NCI-H1105 (cell line): ENCODE data around the gene COA3.

ENCODE experiments used
- DNase-seq: peaks from one replicate; lab custom pipeline; 2025; lab: John Stamatoyannopoulos, UW

The COA3 gene

DNA sequence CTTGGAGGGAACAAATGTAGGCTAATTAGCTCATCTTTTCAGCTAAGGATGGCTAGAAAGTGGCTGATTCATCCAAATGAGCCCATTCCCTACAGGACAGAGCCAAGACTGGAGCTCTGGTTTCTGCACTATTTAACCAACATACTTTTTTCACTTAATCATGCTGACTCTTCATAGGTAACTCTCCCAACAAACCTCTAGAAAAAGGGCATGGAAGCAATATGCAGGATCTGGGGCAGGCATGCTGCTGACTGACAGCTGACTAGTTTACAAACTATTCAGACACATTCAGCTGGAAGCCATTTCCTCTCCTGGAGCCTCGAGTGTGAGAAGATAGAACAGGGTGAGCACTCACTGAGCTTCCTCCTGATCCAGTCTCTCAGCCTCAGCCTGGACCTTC lies 19.4 kb upstream of the COA3 start:
- no peak for DNase-seq

DNA sequence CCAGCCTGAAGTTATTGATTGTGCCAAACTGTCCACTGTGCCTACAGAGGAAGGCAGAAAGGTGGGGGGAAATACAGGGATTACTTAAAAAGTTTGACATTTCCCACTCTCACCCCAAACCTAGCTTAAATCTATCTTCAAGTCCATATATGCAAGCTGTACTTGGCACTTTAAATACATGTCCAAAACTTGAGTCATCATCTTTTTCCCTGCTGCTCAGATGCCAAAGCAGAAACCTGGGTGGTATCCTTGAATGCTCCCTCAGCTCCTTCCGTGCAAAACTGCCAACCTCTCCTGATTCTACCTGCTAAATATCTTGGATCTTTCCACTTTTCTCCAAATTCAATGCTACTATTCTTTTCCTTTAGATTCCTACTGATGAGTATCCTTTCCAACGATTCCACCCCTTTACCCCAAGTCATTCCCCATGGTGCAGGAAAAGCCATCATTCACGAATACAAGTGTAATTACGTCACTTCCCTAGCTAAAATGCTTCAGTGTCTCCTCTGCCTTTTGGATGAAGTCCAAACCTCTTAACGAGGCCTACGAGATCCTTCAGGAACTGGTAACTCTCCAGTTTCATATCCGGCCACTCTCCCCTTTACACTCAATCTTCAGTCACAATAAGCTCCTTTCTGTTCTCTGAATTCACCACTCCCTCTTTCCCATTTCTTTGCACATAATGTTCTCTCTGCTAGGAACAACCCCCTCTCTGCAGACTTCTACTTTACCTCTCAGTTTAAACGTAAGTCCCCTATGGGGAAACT lies 16.3 kb upstream of the COA3 start:
- no peak for DNase-seq

DNA sequence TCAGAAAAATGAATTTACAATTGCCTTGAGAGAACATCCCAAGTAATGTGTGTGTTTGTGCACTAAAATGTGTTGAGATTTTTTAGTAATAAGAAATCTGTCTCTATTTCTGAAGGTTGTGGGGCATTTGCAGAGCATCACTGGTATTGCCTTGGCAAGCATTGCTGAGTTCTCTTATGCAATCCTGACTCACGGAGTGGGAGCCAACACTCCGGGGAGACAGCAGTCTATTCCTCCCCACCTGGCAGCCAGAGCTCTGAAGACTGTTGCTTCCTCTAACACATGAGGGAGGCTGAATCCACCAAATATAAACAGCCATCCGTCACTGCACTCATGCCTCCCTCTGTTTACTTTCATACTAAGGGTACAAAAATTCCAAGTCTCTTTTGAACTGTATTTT lies 10.7 kb upstream of the COA3 start:
- DNase-seq: no peak

DNA sequence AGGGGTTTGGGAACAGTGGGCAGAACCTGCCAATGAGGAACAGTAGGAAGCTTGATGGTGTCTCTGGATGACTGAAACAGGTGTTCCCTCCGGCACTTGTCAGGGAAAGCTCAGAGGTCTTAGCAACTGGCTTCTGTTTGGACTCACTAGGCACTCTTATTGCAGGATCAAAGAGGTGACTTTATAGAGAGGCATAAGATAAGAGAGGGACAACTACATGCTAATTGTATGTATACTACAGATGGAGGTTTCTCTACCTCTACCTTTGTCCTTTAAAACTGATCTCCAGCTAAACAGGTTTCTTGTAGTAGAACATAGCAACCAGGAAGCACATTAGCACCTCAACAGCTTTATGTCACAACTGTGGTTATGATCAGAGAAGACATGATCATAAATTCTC lies 7.7 kb upstream of the COA3 start:
- no peak for DNase-seq

DNA sequence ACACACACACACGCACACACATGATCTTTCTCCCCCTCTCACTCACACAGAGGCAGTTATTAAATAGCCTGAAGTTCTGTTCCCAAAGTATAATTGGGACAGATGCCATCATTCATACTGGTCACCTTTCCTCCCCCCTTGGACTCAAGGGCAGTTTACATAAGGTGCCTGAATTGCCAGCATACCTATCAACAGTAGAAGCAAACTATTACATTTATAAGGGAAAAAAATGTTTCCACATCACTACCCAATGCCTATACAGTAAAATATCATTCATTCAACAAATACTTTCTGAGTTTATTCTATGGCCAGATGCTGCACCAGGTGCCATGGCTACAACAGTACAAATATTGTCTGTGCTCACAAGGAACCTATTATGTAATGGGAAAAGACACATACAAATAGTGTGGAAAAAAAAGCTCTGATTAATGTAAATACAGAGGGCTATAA lies 6.4 kb upstream of the COA3 start:
- no peak for DNase-seq

DNA sequence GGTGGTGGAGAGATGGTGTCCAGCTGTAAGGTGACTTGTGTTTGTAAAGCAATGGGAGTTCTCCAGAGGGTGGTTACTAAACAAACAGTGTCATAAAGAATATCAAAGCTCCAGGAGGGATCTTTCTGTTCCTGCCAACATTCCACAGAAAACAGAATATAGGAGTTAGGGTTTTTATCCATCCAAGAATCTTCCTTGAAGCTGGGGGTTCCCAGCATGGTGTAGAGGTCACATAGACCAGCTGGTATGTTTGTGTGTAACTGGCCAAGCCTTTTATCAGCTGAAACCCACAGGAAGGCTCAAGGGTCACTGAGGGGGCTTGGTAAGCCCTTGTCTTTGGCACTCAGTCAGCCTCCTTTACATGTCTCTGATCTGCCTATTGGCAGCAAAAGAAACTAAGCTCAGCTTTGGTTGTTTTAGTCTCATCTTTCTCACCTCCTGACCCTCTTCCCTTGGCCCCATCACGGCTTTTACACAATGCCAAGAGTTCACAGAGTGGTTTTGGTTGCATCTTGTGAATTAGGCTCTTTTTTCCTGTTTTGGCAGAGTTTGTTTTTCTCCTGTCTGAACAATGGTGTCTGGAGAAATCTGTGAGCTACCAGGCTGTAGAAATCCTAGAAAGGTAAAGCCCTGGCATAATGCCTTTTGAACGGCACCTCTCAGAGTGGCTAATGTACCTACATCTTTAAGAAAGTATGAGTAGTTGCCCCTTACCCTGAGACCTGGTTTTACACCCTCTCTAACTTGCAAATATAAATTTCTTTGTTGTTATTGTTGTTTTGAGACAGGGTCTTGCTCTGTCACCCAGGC lies 4.8 kb upstream of the COA3 start:
- DNase-seq: no peak

DNA sequence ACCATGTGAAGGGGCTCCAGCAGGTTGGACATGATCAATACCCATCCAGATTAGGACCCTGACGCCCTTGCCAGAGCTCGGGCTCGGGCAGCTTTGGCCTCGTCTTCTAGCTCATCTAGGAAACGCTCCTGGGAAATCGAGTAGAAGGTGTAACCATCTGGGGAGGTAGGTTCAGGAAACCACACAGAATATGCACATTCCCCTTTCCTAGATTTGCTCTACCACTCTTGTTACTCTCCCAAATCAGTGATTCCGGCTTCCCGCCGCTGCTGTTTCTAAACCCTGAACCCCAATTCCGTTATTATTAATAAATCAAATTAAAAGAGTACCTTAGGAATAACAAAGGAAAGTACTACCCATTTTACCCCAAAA lies 507 bp downstream of the COA3 start:
- no peak for DNase-seq

DNA sequence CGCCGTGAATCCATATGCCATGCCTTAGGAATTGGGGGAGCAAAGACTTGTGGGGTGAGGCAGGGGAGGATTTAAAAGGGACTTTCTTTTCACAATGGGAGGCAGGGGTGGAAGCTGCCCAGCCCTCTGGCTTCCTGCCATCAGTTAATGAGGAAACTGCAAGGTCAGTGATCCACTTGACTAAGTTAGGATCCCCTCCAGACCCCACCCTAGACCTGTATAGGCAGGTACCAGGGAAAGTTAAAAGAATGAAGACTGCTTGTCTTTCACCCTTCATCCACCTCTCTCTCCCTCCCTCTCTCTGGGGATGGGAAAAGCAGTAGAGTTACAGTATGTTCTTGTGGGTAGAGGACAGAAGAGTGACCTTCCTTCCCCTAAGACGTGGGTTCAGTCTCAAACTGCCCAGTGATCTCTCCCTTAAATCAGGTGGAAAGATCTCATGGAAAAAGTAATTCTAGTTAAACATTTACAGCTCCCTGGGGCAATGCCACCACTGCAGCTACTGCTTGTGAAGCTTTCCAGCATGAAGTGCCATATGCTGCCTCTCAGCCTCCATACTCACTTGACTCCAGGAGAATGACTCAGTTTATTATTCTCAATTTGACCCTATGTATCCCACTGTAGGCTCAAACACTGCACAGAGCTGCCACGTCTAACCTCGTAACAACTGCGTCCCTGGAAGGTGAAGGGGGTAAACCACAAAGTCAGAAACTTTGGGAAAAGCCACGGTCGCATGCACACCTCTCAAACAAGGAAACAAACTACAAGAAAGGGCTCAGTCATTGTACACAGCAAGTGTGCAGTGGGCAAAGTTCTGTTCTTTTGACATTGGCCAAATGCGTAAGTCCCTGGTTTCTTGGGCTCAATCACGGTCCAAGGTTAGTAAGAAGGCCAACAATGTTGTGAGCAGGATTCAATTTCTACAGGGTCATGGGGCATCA lies 1.2 kb downstream of the COA3 start:
- no peak for DNase-seq

DNA sequence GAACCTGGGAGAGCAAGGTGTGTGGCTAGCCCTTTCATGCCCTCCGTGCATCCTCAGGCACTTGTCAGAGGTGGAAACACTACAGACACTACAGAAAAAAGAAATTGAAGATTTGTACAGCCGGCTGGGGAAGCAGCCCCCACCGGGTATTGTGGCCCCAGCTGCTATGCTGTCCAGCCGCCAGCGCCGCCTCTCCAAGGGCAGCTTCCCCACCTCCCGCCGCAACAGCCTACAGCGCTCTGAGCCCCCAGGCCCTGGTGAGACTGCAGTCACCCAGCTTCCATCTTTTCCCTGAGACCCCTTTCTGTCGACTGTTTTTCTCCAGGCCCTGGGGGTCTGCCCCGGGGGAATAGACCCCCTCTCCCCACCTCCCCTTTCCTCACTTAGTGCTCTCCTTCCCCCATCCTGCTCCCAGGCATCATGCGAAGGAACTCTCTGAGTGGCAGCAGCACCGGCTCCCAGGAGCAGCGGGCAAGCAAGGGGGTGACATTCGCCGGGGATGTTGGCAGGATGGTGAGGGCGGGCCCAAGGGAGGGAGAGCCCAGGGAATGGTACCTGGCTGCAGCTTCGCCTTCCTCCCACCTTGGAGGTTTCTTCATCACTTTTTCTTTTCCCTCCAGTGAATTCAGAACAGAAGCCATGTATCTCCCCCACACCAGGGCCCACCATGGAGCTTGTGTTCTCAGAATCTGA lies 2.3 kb downstream of the COA3 start:
- no peak for DNase-seq

DNA sequence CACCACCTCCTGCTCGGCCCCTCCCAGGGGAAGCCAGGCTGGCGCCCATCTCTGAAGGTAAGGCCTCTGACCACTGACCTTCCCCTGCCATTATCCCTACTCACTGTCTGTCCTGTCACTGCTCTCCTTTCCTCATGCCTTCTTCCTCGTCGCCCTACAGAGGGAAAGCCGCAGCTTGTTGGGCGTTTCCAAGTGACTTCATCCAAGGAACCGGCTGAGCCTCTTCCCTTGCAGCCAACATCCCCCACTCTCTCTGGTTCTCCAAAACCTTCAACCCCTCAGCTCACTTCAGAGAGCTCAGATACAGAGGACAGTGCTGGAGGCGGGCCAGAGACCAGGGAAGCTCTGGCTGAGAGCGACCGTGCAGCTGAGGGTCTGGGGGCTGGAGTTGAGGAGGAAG lies 3.0 kb downstream of the COA3 start:
- DNase-seq: no peak

DNA sequence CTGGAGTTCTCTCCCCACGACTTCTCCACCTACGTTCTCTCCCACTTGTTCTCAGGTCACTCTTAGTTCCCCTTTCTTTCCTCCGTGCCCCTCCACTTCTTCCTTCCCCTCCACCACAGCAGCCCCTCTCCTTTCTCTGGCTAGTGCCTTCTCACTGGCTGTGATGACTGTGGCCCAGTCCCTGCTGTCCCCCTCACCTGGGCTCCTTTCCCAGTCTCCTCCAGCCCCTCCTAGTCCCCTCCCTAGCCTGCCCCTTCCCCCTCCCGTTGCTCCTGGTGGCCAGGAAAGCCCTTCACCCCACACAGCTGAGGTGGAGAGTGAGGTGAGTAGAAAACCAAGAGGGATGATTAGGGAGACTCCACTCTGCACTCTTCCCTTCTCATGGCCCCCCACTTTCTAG lies 3.4 kb downstream of the COA3 start:
- DNase-seq: no peak

DNA sequence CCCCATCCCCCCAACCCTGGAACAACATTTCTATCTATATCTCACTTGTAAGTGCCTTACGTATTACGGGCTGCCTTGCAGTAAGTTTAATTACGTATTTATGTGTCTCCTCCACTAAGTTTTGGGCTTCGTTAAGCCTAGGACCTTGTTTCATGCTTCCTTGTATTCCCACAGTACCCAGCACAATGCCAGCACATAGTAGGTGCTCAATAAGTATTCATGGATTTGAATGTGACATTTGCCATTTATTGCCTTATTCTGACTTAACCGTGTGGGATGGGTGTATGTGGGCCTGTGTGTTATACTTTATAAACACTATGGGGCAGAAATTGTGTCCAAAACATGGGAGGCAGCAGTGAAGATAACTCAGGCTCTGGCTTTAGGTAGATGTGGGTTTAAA lies 6.0 kb downstream of the COA3 start:
- DNase-seq: no peak

DNA sequence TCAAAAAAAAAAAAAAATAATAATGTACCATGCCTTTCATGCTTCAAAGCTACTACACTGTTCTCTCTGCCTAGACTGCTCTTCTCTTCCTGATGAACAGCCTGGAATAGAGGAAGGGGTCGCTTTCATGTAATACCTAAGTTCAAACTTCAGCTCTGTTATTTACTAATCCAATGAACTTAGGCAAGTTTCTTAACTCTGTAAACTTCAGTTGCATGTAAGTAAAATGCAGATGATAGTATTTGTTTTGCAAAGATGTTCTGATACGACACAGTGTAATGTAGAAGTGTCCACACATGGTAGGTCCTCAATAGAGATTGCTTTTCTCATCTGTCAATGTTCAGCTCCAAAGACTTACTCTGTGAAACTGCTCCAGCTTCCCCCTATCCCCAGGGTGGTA lies 6.6 kb downstream of the COA3 start:
- DNase-seq: no peak

DNA sequence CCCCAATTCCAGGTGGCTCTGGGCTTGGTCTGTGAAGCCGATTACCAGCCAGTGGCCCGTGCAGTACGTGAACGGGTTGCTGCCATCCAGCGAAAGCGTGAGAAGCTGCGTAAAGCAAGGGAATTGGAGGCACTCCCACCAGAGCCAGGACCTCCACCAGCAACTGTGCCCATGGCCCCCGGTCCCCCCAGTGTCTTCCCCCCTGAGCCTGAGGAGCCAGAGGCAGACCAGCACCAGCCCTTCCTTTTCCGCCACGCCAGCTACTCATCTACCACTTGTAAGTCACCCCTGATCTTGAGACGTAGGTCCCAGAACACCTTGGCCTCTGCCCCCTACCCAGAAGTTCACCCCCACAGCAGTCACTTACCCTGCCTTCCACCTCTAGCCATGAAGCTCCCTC lies 11.2 kb downstream of the COA3 start:
- no peak for DNase-seq

DNA sequence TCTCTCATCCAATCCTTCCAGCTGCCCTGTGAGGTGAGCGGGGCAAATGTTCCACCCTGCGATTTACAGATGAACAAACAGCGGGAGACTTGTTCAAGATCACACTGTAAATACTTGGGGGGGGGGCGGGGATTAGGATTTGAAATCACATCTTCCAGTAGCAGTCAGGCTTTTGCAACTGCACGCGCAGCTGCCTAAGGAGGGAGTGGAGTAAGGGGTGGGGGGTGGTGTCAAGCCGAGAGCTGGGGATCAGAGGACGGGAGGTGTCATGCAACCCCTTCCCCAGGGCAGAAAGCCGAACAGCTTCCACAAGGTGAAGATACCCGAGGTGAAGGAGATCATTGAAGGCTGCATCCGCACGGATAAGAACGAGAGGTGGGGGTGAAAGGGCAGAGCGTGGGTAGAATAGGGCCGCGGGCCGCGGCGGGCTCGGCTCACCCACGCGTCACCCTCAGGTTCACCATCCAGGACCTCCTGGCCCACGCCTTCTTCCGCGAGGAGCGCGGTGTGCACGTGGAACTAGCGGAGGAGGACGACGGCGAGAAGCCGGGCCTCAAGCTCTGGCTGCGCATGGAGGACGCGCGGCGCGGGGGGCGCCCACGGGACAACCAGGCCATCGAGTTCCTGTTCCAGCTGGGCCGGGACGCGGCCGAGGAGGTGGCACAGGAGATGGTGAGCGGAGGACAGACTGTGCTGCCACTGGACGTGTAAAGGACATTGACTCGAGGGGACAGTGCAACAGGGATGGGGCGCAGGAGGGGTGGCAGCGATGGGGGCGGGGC lies 13.5 kb downstream of the COA3 start:
- DNase-seq: no peak

DNA sequence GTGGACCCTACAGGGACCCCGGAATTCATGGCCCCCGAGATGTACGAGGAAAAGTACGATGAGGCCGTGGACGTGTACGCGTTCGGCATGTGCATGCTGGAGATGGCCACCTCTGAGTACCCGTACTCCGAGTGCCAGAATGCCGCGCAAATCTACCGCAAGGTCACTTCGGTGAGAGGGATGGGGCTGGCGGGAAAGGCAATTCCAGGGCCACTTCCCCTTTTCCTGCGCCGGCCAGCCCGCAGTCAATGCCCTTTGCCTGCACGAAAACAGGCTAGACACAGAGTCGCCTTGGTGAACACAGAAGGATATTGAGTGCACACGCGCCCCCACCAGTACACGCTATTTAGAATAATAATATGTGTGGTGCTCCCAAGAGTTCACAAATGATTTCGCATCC lies 14.1 kb downstream of the COA3 start:
- DNase-seq: no peak

DNA sequence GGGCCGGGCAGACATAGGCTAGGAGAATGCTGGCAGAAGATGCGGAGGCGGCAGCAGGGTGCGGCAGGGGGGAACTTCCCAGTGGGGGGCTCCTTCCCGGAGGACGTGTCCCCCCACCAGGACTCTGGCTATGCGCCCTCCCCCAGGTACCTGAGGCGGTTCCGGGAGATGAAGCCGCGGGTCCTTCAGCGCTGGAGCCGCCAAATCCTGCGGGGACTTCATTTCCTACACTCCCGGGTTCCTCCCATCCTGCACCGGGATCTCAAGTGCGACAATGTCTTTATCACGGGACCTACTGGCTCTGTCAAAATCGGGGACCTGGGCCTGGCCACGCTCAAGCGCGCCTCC lies 14.7 kb downstream of the COA3 start:
- no peak for DNase-seq

DNA sequence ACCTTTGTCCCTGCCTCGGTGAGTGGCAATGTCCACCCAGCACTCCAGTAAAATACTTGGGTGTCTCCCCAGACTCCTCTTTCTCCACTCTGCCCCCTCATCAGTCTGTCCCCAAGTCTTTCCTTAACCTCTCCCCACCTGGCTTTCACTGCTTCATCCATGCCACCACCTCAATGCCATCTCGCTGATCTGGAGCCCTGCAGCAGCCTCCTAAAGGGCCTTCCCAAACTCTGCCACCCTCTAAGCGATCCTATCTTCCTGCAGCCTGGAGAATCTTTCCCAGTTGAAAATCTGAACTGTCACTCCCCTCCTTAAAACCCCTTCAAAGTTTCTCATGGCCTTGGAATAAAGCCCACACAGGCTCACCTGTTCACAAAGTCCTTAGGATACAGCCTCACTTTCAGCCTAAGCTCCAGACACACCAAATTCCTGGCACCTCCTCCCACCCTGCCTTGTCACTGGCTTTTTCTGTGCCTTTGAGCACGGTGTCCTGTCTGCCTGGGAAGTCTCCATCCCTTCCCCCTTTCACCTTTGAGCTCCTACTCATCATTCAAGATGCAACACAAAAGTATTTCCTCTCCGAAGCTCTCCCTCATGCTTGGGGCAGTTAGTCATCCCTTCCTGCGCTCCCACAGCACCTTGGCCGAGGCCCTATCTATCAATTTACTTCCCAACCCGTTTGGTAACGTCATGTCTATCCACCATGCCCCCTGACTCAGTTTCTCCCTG lies 15.3 kb downstream of the COA3 start:
- DNase-seq: no peak

DNA sequence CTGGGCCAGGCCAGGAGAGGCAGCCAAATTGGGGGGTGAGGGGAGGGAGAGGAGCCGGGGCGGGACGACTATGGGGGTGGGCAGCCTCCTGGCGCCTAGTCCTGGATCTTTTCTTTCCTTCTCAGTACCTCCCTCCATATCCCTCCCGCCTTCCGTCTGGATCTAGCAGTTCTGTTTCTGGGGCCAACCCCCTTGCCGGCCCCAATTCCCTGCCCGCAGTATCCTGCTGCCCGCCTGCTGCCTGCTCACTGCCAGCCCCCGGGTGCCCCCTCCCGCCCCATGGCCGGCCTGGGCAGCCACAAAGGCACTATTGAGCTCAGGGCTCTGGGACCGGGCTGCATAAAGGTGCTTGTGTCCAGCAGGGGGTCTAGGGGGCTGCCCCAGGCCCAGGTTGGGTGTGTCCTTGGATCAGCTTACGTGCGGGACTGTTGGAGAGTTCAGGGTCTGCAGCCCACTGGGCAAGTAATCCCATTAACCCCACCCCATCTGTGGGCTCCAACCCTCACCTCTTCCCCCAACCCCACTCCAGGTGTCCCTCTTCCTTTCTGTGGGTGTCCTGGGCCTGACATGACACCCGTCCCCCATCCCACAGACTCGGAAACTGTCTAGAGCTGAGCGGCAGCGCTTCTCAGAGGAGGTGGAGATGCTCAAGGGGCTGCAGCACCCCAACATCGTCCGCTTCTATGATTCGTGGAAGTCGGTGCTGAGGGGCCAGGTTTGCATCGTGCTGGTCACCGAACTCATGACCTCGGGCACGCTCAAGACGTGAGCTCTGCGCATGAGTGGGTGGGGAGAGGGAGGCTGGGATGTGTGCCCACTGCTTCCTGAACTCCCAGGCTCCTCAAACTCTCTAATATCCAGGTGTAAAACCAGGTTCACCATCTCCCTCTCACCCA lies 16.1 kb downstream of the COA3 start:
- no peak for DNase-seq
